Tibial nerve (tissue), 4 donors: Measurements from ENCODE around the gene RBCK1.

Experiments
- EP300 ChIP-seq, 2 donors: sonication (generic); formaldehyde crosslinking; IDR thresholded peaks; one replicate each; pipeline ENCODE4 v1.6.1; 2017; ENCODE audit warnings: antibody characterized with exemption in 2 of 2, mild to moderate bottlenecking in 1 of 2
- POLR2A ChIP-seq, 2 donors: fragments of 450-650 bp; IDR thresholded peaks; one replicate each; pipeline ENCODE4 v1.6.1; 2017; ENCODE audit warnings: antibody characterized with exemption in 2 of 2, mild to moderate bottlenecking in 2 of 2, moderate library complexity in 2 of 2
- TF ChIP-seq, protein P1 (sequence below), 5 experiments: fragments of 200-600 bp in 3 of 5; fragments of 450-650 bp in 2 of 5; sonication (generic) in 3 of 5; IDR thresholded peaks; one replicate each; pipeline ENCODE4 v1.5.1; 2016 to 2019; ENCODE audit warnings: antibody characterized with exemption in 5 of 5, mild to moderate bottlenecking in 3 of 5, moderate library complexity in 2 of 5

DNA sequence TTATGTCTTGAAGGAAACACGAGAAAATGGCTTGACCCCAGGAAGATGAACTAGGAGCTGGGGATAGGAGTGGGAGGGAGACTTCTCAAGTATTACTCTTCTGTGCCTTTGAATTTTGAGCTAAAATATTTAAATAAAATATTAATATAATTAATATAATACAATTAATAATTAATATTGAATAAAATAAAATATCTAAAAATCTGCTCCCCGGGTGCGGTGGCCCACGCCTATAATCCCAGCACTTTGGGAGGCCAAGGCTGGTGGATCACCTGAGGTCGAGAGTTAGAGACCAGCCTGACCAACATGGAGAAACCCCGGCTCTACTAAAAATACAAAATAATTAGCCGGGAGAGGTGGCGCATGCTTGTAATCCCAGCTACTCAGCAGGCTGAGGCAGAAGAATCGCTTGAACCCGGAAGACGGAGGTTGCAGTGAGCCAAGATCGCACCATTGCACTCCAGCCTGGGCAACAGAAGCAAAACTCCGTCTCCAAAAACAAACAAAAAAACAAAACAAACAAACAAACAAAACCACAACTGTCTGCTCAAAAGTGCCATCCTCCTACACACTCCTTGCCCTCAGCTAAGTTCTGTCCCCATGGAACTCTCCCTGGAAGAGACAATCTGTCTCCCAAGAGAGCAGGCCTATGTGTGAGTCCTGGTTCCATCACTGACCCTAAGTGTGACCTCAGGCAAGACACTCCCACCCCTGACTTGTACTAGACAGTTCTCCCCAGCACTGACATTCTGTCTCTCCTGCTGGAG lies 41.2 kb upstream of the RBCK1 start:
- TF ChIP-seq, protein P1, sequence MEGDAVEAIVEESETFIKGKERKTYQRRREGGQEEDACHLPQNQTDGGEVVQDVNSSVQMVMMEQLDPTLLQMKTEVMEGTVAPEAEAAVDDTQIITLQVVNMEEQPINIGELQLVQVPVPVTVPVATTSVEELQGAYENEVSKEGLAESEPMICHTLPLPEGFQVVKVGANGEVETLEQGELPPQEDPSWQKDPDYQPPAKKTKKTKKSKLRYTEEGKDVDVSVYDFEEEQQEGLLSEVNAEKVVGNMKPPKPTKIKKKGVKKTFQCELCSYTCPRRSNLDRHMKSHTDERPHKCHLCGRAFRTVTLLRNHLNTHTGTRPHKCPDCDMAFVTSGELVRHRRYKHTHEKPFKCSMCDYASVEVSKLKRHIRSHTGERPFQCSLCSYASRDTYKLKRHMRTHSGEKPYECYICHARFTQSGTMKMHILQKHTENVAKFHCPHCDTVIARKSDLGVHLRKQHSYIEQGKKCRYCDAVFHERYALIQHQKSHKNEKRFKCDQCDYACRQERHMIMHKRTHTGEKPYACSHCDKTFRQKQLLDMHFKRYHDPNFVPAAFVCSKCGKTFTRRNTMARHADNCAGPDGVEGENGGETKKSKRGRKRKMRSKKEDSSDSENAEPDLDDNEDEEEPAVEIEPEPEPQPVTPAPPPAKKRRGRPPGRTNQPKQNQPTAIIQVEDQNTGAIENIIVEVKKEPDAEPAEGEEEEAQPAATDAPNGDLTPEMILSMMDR (IDR thresholded peaks at IDR 0.05): no peak
- TF ChIP-seq EP300 (IDR thresholded peaks at IDR 0.05): no peak
- no peak for TF ChIP-seq POLR2A (IDR thresholded peaks at IDR 0.05)
